Hypothalamus (tissue), 51 donors: Measurements from ENCODE around the gene PDE1A.

Experiments used
- DNase-seq, 51 donors: peaks; one replicate each; lab custom pipeline; 2025; lab: John Stamatoyannopoulos, UW

Gene PDE1A

DNA sequence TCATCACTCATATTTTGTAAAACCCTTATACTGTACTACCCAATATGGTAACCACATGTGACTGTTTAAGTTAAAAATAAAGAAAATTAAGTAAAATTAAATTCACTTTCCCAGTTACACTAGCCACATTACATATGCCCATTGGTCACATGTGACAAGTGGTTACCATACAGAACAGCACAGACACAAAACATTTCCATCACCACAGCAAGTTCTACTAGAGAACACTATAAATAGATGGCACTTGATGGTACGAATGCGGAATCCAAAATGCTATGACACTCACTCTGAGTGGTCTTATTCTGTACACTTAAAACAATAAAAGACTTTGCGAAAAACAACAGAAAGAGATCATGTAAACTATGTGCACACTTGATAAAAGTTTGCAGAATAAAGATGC lies 202.2 kb downstream of the PDE1A start:
- DNase-seq = no peak

DNA sequence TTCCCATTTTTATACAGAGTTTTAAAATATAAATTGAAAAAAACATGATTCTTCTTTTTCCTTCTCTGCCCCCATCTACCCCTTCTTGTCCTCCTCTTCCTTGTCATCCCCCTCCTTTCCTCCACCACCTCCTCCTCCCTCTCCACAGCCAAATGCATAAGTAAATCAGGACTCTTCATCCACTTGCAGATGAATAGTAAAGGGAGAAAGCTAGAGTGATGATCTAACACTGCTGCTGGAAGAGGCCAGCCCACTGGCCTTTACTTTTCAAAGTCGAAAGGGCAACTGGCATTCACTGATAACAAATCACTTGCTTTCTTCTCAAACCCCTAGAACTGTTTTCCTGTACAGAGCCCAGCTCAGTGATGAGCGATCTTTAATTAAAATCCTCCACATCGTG lies 205.8 kb downstream of the PDE1A start:
- DNase-seq = no peak

DNA sequence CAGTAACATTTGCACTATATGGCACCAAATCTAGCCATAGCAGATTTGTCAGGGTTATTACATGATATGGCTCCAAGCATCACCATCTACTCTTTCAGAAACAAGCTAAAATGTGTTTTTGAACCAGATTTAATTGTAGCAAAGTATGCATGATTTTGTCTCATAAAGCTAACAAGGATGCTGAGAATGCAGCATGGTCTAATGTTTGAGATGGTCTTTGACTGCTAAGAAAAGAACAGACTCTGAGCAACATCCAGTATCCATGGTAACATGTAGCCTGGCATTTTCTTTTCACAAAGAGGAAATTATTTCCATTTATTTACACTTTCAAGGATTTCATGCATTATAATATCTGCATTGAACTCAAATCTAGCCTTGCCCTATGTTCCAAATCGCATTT lies 206.5 kb downstream of the PDE1A start:
- peak in 1 of 51 donors; percentile 7 for DNase-seq

DNA sequence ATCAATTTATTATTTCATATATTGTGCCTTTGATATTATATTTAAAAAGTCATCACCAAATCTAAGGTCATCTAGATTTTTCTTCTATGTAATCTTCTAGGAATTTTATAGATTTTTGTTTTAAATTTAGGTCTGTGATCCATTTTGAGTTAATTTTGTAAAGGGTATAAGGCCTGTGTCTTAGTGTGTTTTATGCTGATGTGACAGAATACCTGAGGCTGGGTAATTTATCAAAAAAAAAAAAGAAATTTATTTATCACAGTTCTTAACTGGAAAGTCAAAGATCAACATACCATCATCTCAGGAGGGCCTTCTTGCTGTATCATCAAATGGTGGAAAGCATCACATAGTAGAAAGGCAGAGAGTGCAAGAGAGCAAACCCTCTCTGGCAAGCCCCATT lies 216.2 kb downstream of the PDE1A start:
- DNase-seq = no peak

DNA sequence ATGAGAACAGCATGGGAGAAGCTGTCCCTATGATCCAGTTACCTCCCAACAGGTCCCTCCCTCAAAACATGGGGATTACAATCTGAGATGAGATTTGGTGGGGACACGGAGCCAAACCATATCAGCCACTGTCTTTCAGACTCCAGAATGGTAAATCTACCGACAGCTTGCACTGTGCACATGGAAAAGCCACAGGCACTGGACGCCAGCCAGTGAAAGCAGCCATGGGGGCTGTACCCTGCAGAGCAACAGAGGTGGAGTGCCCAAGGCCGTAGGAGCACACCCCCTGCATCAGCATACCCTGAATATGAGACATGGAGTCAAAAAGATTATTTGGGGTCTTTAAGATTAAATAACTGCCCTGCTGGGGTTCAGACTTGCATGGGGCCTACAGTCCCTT lies 218.4 kb downstream of the PDE1A start:
- no peak for DNase-seq

DNA sequence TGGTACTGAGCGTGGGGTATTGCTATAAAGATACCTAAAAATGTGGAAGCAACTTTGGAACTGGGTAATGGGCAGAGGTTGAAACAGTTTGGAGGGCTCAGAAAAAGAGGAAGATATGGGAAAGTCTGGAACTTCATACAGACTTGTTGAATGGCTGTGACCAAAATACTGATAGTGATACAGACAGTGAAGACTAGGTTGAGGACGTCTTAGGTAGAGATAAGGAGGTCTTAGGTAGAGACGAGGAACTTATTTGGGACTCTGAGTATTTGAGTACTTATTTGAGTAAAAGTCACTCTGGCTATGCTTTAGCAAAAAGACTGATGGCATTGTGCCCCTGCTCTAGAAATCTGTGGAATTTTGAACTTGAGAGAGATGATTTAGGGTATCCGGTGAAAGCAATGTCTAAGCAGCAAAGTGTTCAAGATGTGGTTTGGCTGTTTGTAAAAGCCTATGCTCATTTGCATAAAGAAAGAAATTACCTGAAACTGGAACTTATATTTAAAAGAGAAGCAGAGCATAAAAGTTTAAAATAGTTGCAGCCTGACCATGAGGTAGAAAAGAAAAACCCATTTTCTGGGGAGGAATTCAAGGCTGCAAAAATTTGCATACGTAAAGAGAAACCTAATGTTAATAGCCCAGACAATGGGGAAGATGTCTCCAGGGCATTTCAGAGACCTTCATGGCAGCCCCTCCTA lies 219.6 kb downstream of the PDE1A start:
- DNase-seq = no peak

DNA sequence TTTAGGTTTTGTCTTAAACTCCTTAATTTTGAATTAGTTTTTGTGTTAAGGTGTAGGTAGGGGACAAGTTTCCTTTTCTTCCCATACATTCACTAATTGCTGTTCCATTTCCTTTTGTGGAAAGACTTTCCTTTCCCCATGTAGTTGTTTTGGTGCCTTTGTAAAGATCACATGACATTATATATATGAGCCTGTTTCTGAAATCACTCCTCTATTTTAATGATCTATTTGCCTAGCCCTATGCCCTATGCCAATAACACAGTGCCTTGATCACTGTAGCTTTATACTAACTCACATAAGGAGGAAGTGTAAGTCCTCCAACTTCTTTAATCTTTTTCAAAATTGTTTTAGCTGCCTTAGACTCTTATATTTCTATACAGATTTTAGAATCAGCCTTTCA lies 229.3 kb downstream of the PDE1A start:
- no peak for DNase-seq

DNA sequence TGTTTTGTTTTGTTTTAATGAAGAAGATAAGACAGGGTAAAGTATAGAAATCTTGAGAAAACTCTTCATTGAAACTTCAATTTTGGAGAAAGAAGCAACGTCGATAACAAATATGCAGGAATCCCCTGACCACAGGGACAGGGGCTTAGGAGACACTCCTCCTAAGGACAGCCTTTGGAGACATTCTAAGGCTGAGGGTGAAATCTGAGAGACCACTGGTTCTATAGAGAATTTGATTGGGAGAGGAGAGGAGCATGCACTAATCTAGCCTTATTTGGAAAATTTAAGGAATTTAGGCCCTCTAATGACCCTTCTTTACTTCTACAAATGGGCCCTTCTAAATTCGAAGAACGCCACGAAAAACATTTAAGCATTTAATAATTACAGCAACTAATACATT lies 233.5 kb downstream of the PDE1A start:
- no peak for DNase-seq

DNA sequence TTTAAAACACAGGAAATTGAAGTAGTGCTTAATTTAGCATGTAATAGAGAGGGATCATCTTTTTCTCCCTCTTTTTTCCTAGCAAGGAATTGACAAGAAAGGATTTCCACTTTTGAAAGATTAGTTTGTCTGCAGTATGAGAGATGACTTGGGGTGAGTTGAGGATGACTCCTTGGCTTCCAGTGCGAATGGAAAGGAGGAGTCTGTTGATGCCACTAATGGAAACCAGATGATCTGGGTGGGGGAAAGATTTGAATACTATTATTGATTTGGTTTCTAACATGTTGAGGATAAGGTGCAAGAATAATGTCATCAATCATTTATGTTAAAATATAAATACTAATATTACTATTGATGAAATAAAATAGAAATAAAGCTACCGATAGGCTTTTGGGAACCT lies 235.8 kb downstream of the PDE1A start:
- DNase-seq = no peak

DNA sequence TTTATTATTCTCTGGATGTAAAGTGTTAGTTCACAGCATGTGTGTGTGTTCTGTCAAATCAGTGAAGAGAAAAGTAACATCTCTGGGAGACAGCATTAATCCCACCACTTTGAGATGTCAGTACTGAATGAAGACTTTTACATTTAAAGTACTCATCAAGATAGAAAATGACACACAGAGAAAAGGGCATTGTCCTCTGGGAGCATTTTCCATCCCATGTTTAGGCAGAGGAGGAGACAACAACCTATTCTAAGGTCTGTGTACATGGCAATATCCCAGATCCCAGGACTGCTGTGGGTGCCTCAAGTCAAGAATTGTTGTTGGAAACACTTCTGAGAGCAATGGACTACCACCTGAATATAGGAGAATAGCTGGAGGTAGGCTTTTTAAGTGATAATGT lies 239.7 kb downstream of the PDE1A start:
- DNase-seq = peak in 1 of 51 donors; percentile 22

DNA sequence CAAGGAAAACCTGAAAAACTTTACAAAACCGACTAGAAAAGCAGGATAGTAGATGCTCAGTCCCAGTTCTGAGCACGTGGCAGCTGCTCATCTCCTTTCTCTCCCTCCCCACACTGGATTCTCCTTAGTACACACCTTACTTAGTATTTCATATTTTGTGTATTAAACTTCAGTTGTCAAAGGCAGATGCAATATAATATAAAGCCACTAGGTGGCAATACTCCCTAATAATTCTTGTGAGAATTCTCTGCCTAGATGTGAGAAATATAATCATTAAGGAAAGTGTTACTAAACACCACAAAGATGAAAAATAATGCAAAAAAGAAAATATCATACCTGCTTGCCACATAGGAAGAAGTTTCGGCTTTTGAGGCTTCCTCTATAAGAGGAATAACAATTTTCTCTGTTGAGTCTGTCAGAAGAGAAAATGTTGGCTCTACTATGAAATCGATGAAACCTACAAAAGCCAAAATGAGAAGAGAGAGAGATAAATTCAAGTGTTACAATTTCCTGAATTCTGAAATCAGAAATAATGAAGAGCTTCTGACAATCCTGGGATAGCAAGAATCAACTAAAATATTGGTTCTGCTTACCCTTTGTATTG lies 240.6 kb downstream of the PDE1A start:
- DNase-seq = peak in 2 of 51 donors; percentile 4 to 68

DNA sequence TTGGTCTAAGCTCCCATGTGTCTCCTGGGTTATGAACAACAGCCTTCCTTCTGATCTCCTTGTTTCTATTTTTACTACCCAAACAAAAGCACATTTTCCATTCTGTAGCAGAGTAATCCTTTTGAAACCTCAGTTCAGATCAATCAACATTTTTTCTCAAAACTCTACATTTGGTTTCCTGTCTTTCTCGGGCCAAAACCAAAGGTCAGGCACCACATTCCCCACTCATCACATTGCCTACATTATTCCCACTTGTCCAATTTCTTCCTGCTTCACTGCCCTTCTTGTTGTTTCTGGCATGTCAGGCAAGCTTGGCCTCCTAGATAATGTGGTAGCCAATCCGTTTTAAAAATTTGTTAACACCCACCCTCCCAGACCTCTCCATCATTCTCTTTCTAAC lies 244.4 kb downstream of the PDE1A start:
- DNase-seq = no peak

DNA sequence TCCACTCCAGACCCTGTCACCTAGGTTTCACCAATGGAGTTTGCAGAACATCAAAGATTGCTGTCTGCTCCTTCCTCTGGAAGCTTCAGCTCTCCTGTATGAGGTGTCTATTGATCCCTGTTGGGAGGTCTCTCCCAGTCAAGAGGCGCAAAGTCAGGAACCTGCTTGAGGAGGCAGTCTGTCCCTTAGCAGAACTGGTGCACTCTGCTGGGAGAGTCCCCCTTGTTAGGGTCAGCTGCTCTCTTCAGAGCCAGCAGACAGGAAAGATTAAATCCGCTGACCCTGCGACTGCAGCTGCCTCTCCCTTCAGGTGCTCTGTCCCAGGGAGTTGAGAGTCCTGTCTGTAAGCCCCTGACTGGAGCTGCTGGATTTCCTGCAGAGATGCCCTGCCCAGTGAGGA lies 245.5 kb downstream of the PDE1A start:
- no peak for DNase-seq

DNA sequence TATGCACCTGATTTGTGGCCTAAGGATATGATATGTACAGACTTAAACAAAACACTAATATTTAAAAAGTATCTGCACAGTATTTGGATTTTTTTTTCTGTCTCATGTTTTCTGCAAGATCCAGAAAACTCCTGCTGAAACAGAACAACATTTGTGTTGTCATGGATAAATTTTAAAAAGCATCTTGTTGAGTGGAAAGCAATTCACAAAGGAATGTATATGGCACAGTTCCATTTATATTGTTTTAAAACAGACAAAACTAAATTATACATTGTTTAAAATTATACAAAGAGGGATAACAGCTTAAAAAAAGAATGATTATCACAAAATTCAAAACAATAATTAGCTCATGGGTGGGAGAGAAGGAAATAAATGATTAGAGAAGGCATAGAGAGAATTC lies 247.7 kb downstream of the PDE1A start:
- no peak for DNase-seq

DNA sequence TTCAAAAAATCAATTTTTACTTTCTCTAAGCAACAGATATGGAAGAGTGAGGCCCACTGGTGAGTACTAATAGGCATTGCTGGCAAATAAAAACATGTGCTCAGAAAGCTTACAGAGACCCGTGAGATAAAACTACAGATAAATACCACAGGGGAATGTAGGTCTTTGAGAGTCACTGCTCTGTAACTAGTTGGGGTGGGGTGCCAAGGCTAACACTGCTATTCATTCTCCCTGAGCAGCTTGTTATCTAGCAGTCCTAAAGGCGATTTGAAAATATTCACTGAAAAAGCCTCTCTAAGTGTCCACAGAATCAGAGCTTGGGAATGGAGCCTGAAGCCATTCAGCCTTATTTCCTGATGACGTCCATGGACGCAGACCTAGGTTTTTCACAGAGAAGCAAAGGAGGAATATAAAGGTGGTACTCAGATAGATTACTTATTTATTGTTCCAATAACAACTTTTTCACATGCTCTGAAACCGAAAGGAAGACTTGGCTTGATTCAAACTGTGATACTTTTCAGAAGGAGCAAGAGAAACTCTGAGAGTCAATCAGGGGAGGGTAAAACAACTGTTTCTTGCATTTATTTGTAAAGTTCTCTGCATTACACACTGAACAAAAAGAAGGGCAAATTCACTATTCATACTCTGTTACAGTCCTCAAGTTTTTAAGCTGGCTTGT lies 252.8 kb downstream of the PDE1A start:
- DNase-seq = no peak

DNA sequence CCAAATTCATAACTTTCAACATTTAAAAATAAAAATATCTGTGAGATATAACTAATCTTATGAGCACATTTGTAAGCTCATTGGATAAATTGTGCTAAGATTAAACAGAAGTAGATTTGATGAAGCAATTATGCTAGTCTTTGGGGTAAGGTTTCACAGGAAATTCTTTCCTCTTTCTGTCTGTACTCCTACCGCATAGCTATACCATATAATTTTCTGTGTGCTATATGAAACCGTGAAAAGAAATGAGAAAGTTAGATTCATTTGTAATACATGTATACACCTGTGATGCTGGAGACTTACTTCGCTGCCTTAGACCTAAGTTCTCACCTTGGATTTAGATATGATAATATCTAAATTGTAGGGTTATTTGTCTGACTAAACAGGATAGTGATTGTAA lies 256.5 kb downstream of the PDE1A start:
- DNase-seq = no peak

DNA sequence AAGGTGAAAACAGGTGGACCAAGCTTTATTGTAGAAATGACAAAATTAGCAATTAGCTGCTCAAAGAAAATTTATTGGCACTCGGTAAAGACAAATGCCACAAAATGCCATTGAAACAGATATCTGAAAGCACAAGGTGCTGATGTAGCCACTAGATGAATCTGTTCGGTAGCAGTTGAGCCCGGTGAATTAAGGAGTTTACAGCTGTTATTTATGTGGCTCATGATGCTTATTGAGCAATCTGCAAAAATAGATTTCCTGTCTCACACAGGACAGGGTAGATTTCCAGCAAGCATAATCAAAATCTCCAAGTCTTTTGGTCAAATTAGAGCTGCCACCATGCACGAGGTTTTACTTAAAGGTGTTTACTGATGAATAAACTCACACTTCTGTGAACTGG lies 259.0 kb downstream of the PDE1A start:
- no peak for DNase-seq

DNA sequence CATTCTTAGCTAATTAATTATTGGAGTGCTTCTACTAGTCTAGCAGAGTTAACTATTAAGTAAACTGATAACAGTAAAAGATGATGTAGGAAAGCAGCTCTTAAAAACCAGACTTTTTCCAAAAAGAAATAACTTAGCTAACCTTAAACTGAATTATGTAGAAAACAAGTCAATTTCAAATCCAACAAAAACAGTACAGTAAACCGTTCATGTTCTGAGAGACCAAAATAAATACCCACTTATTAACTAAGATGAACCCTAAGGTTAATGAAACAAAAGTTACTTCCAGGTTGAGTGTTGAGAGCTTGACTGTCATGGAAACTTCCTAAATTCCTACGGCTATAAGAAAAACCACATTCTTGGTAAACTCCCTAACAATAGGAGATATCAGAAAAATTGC lies 260.0 kb downstream of the PDE1A start:
- DNase-seq = no peak

DNA sequence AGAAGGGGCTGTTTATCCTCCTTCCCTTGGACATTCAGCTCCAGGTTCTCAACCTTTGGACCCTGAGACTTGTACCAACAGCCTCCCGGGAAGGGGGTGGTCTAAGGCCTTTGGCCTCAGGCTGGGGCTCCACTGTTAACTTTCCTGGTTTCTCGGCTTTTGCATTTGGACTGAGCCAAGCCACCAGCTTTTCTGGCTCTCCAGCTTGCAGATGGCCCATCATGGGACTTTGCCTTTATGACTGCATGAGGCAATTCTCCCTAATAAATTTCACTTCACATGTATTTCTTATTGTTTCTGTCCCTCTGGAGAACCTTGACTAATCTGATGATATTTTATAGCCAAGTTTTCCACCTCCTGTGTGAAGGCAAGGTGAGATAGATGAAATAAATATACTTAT lies 260.4 kb downstream of the PDE1A start:
- no peak for DNase-seq

DNA sequence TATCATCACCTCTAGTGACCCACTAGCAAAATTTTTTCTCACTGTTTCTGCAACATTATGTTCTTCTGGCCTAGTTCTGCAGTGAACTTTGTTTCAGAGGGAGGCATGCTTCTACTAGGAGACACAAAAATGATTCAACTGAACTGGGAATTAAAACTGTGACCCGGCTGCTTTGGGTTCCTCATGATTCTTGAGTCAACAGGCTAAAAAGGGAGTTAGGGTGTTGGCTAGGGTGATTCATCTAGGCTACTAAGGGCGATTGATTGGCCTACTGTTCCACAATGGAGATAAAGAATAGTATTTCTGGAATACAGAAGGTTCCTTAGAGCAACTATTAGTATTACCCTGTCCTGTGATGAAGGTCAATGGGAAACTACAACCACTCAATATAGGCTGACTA lies 261.6 kb downstream of the PDE1A start:
- no peak for DNase-seq

DNA sequence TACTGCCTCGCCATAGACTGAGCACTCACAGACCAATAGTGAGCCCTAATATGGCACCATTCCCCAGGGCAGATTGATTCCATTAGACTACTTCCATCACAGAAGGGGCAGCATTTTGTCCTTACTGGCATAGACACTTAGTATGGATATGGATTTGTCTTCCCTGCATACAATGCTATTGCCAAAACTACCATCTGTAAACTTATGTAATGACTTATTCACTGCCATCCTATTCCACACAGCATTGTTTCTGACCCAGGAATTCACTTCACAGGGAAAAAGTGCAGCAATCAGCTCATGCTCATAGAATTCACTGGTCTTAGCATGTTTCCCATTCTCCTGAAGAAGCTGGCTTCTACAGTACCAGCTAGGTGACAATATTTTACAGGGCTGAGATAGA lies 262.1 kb downstream of the PDE1A start:
- DNase-seq = no peak

DNA sequence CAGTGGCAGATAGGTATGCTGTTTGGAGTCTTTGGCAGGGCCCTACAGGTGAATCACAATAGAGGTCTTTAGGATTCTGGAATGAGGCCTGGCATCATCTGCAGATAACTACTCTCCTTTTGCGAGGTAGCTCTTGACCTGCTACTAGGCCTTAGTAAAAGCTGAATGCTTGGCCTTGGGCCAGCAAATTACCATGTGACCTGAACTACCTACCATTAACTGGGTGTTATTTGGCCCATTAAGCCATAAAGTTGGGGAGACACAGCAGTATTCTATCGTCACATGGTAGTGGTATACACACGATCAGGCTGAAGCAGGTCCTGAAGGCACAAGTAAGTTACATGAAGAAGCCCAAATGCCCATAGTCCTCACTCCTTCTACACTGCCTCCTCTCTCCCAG lies 263.0 kb downstream of the PDE1A start:
- no peak for DNase-seq
